Colonic mucosa (tissue), 4 donors: ENCODE measurements around the gene IFT27. TPM values are rescaled to one million over a fixed set of nuclear protein-coding genes. Genes with fewer than 3 reads are reported as not detected.

ENCODE experiments used
- DNase-seq: peaks from one replicate; pipeline ENCODE4 v3.0.0-alpha.2; 2020
- H3K27ac ChIP-seq: fragments of 200-600 bp; one replicate; pipeline ENCODE4 v1.8.0; 2021
- H3K27me3 ChIP-seq: fragments of 200-600 bp; one replicate; pipeline ENCODE4 v1.8.0; 2021
- H3K36me3 ChIP-seq: fragments of 200-600 bp; one replicate; pipeline ENCODE4 v1.8.0; 2021
- H3K4me1 ChIP-seq: fragments of 200-600 bp; one replicate; pipeline ENCODE4 v1.8.0; 2021; ENCODE audit warnings: mild to moderate bottlenecking
- H3K4me3 ChIP-seq: fragments of 200-600 bp; one replicate; pipeline ENCODE4 v1.8.0; 2021
- H3K9ac ChIP-seq, 2 donors: one replicate each; pipeline ENCODE4 v1.7.0; 2013; ENCODE audit warnings: control low read depth in 2 of 2, low read depth in 2 of 2, low read length in 2 of 2
- H3K9me3 ChIP-seq: fragments of 200-600 bp; one replicate; pipeline ENCODE4 v1.8.0; 2021
- intact Hi-C: fragments of 100-400 bp; cut with DNase I; formaldehyde crosslinking; loops from one replicate; pipeline ENCODE4 v1.14.1; 2022
- total RNA-seq, 2 donors: library from RNA; stranded (reverse); fragmentation: NEBNext Ultra II Directional in 1 of 2; extraction: Animal tissue kit (Norgen Biotek cat#: 25700) in 1 of 2; gene quantifications; one replicate each; pipeline ENCODE4 v1.2.1, GENCODE V29; 2021
- TF ChIP-seq, protein P1 (sequence below): fragments of 200-600 bp; IDR thresholded peaks from one replicate; pipeline ENCODE4 v1.8.0; 2022; ENCODE audit warnings: antibody characterized with exemption, mild to moderate bottlenecking
- donor health status: healthy.
- donor health status: DM: no; HTN: no; CAD: no.
- donor health status: DM: no; HTN: no; CAD: no.

IFT27 gene
- total RNA-seq, 2 donors from 2014 or later = 27.1 to 44.6 TPM

DNA sequence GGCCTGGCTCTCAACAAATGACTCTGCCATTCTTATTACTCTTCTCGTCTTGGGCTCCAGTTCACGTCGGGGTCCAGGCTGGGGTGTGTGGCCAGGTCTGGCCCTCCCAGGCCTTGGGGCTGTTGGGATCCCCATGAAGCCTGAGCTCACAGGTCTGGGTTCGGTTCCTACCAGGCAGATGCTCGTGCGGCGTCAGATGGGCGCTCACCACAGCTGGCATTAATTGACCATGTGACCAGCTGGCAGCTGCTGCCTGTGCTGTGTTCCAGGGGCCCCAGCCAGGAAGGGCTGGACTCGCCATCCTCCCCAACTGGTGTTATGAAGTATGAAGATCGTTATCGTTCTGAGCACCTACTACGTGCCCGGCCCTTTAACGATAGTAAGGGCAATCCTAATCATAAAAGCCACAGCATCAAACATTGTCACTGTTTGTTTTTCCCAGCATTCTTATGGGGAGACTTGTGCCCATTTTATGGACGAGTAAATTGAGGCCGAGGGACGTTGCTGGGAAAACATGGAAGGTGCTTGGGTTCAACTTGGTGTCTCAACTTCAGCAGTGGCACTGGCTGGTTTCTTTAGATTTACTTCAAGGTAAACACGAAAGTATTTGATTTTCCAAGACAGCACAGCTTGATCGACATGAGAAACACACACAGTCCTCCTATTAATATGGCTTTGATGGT, 45.6 kb downstream of the IFT27 start:
- H3K4me3 ChIP-seq = no peak overlapping the region
- intact Hi-C loops = no loop called here
- H3K27ac ChIP-seq = no peak overlapping the region
- no peaks in the 10 kb centered on the region for H3K4me1 ChIP-seq
- TF ChIP-seq, protein P1, sequence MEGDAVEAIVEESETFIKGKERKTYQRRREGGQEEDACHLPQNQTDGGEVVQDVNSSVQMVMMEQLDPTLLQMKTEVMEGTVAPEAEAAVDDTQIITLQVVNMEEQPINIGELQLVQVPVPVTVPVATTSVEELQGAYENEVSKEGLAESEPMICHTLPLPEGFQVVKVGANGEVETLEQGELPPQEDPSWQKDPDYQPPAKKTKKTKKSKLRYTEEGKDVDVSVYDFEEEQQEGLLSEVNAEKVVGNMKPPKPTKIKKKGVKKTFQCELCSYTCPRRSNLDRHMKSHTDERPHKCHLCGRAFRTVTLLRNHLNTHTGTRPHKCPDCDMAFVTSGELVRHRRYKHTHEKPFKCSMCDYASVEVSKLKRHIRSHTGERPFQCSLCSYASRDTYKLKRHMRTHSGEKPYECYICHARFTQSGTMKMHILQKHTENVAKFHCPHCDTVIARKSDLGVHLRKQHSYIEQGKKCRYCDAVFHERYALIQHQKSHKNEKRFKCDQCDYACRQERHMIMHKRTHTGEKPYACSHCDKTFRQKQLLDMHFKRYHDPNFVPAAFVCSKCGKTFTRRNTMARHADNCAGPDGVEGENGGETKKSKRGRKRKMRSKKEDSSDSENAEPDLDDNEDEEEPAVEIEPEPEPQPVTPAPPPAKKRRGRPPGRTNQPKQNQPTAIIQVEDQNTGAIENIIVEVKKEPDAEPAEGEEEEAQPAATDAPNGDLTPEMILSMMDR = no peak
- H3K36me3 ChIP-seq = no peaks in the 10 kb centered on the region
- no peak for DNase-seq
- H3K9ac ChIP-seq = no peak overlapping the region
- no peaks in the 10 kb centered on the region for H3K9me3 ChIP-seq
- peaks cover 7% of the 10 kb centered on the region for H3K27me3 ChIP-seq

DNA sequence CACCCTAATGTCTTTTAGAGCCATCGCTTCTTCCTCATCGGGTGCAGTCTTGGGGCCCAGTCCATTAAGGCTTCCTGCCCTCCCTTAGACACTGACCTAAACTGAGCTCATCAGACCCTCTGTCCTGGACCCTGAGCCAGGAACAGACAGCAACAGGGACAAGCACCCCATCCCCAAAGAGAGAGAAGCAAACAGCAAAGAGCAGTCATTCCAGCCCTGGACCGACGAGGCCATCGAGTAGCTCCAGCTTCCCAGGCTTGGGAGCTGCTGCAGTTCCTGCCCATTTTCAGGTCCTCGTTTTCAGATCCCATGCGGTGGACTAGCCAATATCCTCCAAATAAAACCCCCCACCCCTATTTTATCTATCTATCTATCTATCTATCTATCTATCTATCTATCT, 46.6 kb downstream of the IFT27 start:
- Histone ChIP-seq H3K4me3 (no peak overlapping the region), H3K27me3 (peaks cover 7% of the 10 kb centered on the region), H3K9ac (no peak overlapping the region), H3K9me3 (no peaks in the 10 kb centered on the region), H3K4me1 (no peaks in the 10 kb centered on the region), H3K36me3 (no peaks in the 10 kb centered on the region), H3K27ac (no peak overlapping the region)
- DNase-seq = no peak
- intact Hi-C loops = no loop called here
- TF ChIP-seq, protein P1 = no peak

DNA sequence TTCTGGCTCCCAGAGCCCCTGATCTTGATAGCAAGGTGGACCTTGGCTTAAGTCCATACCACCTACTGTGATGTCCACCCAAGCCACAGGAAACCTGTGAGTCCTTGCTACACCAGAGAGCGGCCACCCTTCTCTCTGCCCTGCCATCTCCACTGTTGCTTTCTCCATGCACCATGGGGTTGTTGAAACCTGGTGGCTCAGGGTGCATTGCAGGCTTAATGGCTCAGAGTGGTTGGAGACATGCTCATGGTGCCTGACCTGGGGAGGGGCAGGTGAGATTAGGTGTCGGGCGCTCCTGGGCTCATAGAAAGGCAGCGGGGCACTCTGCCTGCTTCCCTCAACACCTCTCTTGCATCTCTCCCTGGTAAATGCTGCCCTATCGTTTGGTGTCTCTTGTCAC, 47.4 kb downstream of the IFT27 start:
- Histone ChIP-seq H3K9me3 (no peaks in the 10 kb centered on the region), H3K36me3 (no peaks in the 10 kb centered on the region), H3K9ac (no peak overlapping the region), H3K4me1 (no peaks in the 10 kb centered on the region), H3K27ac (no peak overlapping the region), H3K27me3 (peaks cover 7% of the 10 kb centered on the region), H3K4me3 (no peak overlapping the region)
- DNase-seq = no peak
- TF ChIP-seq, protein P1 = no peak
- intact Hi-C loops = no loop called here

DNA sequence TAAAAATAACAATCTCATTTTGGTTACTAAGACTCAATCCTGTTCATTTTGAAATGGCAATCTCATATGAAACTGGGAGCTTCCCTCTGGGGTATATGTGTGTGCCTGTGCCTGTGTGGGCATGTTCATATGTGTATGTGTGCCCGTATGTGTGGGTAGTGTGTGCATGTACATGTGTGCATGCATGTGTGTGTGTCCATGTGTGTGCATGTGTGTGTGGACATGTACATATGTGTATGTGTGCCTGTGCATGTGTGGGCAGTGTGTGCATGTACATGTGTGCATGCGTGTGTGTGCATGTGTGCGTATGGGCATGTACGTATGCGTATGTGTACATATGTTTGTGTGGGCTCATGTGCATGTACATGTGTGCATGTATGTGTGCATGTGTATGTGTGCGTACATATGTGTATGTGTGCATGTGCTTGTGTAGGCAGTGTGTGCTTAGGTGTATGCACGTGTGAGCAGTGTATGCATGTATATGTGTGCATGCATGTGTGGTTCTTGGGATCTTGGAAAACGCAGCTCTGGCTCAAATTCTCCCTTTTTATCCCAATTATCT, 47.9 kb downstream of the IFT27 start:
- H3K4me1 ChIP-seq = no peaks in the 10 kb centered on the region
- no peak overlapping the region for H3K27ac ChIP-seq
- TF ChIP-seq, protein P1 = no peak
- no peaks in the 10 kb centered on the region for H3K9me3 ChIP-seq
- no peak overlapping the region for H3K9ac ChIP-seq
- intact Hi-C loops = no loop called here
- DNase-seq = no peak
- peaks cover 7% of the 10 kb centered on the region for H3K27me3 ChIP-seq
- no peaks in the 10 kb centered on the region for H3K36me3 ChIP-seq
- no peak overlapping the region for H3K4me3 ChIP-seq

DNA sequence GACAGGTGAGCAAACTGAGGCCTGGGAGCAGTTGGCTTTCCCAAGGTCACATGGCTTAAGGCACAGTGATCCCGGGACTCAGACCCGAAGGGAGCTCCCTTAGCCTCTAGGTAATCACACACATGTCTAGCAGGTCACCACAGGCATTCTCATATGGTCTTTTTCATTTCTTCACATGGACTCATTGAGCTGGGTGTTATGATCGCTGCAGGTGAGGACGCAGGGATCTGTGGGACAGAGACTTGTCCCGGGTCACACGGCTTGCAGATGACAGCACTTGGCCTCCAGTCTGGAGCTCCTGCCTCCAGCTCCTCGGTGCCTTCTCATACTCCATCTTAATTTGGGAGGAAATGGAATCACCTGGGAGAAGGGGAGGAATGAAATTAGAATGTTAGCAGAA, 48.8 kb downstream of the IFT27 start:
- Histone ChIP-seq H3K27ac (no peak overlapping the region), H3K9me3 (no peaks in the 10 kb centered on the region), H3K9ac (no peak overlapping the region), H3K36me3 (no peaks in the 10 kb centered on the region), H3K27me3 (peaks cover 3% of the 10 kb centered on the region), H3K4me3 (no peak overlapping the region), H3K4me1 (no peaks in the 10 kb centered on the region)
- intact Hi-C loops = no loop called here
- TF ChIP-seq, protein P1 = no peak
- DNase-seq = no peak
